Thyroid gland (tissue), 4 donors: ENCODE results near the gene ATAD2B. TPM values are rescaled to one million over a fixed set of nuclear protein-coding genes. Genes with fewer than 3 reads are reported as not detected.

Experiments used
- DNase-seq, 2 donors: peaks; one replicate each; pipeline ENCODE4 v3.0.0-alpha.2; 2019
- H3K27ac ChIP-seq, 3 donors: fragments of 200-600 bp; sonication (generic); 1 replicate in 2 of 3; 2 replicates in 1 of 3; pipeline ENCODE4 v1.5.1; 2016 to 2019; ENCODE audit warnings: mild to moderate bottlenecking in 1 of 3, moderate library complexity in 1 of 3
- H3K27me3 ChIP-seq: fragments of 200-600 bp; sonication (generic); one replicate; pipeline ENCODE4 v1.5.1; 2019
- H3K36me3 ChIP-seq, 2 donors: fragments of 200-600 bp; sonication (generic); one replicate each; pipeline ENCODE4 v1.5.1; 2016 to 2019
- H3K4me1 ChIP-seq, 2 donors: fragments of 200-600 bp; sonication (generic); one replicate each; pipeline ENCODE4 v1.5.1; 2017 to 2019
- H3K4me3 ChIP-seq, 3 donors: fragments of 200-600 bp; sonication (generic); replicated peaks in 1 of 3; 1 replicate in 2 of 3; 2 replicates in 1 of 3; pipeline ENCODE4 v1.5.1; 2016; ENCODE audit warnings: mild to moderate bottlenecking in 1 of 3
- H3K9me3 ChIP-seq: fragments of 200-600 bp; sonication (generic); one replicate; pipeline ENCODE4 v1.5.1; 2017
- CTCF ChIP-seq, 6 experiments: fragments of 200-600 bp in 3 of 6; fragments of 450-650 bp in 3 of 6; sonication (generic) in 3 of 6; IDR thresholded peaks; one replicate each; pipeline ENCODE4 v1.5.1; 2016 to 2019; ENCODE audit warnings: antibody characterized with exemption in 6 of 6, mild to moderate bottlenecking in 2 of 6, inconsistent platforms in 1 of 6, moderate library complexity in 1 of 6
- POLR2A ChIP-seq, 2 donors: fragments of 450-650 bp; IDR thresholded peaks; one replicate each; pipeline ENCODE4 v1.6.1; 2017; ENCODE audit warnings: antibody characterized with exemption in 2 of 2, mild to moderate bottlenecking in 2 of 2, moderate library complexity in 1 of 2
- WGBS, 2 donors: methylation state at CpG; one replicate each; pipeline ENCODE4 v1.1.5; 2017; 5-methylcytosine and 5-hydroxymethylcytosine counted together
- intact Hi-C: fragments of 100-400 bp; cut with DNase I; formaldehyde crosslinking; loops from one replicate; pipeline ENCODE4 v1.15.1; 2023
- total RNA-seq, 4 donors: library from RNA; depleted of rRNA; stranded (reverse); fragments of >200 nt; gene quantifications; one replicate each; pipeline ENCODE4 v1.2.3, GENCODE V29; 2016

The ATAD2B gene
- total RNA-seq, 4 donors from 2014 or later: 32.8 to 49.3 (median 37.3) TPM

- Histone ChIP-seq H3K27ac (no peak overlapping the region), H3K4me3 (no peak overlapping the region), H3K27me3 (no peaks in the 10 kb centered on the region), H3K36me3 (peaks cover 17 to 24% of the 10 kb centered on the region in 2 donors), H3K4me1 (no peaks in the 10 kb centered on the region), H3K9me3 (no peaks in the 10 kb centered on the region)
- WGBS, 2 donors: 96% methylated on average over 7 of the region's 7 CpGs
- intact Hi-C loops: no loop called here
- no peak for TF ChIP-seq POLR2A (IDR thresholded peaks at IDR 0.05)
- no peak for TF ChIP-seq CTCF (IDR thresholded peaks at IDR 0.05)
- no peak for DNase-seq
Measured at GRCh38 chr2:23871206-23871605, 55.7 kb downstream of the ATAD2B start.

- no peaks in the 10 kb centered on the region for H3K27me3 ChIP-seq
- peaks cover 7 to 22% of the 10 kb centered on the region in 2 donors for H3K36me3 ChIP-seq
- no peak overlapping the region for H3K27ac ChIP-seq
- TF ChIP-seq POLR2A (IDR thresholded peaks at IDR 0.05) (no peak), CTCF (IDR thresholded peaks at IDR 0.05) (no peak)
- no peak overlapping the region for H3K4me3 ChIP-seq
- no peaks in the 10 kb centered on the region for H3K4me1 ChIP-seq
- intact Hi-C loops: no loop called here
- no peak for DNase-seq
- no peaks in the 10 kb centered on the region for H3K9me3 ChIP-seq
- 97 to 98% methylated on average over 2 of the region's 2 CpGs for WGBS, 2 donors
Measured at GRCh38 chr2:23867449-23867848, 59.5 kb downstream of the ATAD2B start.

- no peak for DNase-seq
- Histone ChIP-seq H3K27me3 (no peaks in the 10 kb centered on the region), H3K36me3 (peaks cover 5 to 17% of the 10 kb centered on the region in 2 donors), H3K4me3 (no peak overlapping the region), H3K27ac (no peak overlapping the region), H3K4me1 (no peaks in the 10 kb centered on the region), H3K9me3 (no peaks in the 10 kb centered on the region)
- intact Hi-C loops: no loop called here
- no peak for TF ChIP-seq CTCF (IDR thresholded peaks at IDR 0.05)
- TF ChIP-seq POLR2A (IDR thresholded peaks at IDR 0.05): no peak
- WGBS, 2 donors: 90 to 93% methylated on average over 8 of the region's 8 CpGs
Measured at GRCh38 chr2:23862716-23863426, 64.1 kb downstream of the ATAD2B start.

- H3K4me1 ChIP-seq: no peaks in the 10 kb centered on the region
- no peak for TF ChIP-seq CTCF (IDR thresholded peaks at IDR 0.05)
- TF ChIP-seq POLR2A (IDR thresholded peaks at IDR 0.05): no peak
- no peak overlapping the region for H3K4me3 ChIP-seq
- DNase-seq: no peak
- H3K36me3 ChIP-seq: peaks cover 5 to 14% of the 10 kb centered on the region in 2 donors
- H3K27ac ChIP-seq: no peak overlapping the region
- H3K27me3 ChIP-seq: no peaks in the 10 kb centered on the region
- no peaks in the 10 kb centered on the region for H3K9me3 ChIP-seq
- 83 to 93% methylated on average over 4 of the region's 4 CpGs for WGBS, 2 donors
- intact Hi-C loops: no loop called here
Measured at GRCh38 chr2:23861952-23862351, 65.0 kb downstream of the ATAD2B start.

- Histone ChIP-seq H3K36me3 (peaks cover 5 to 16% of the 10 kb centered on the region in 2 donors), H3K27me3 (no peaks in the 10 kb centered on the region), H3K9me3 (no peaks in the 10 kb centered on the region), H3K4me1 (no peaks in the 10 kb centered on the region), H3K4me3 (no peak overlapping the region), H3K27ac (no peak overlapping the region)
- intact Hi-C loops: no loop called here
- no peak for DNase-seq
- TF ChIP-seq CTCF (IDR thresholded peaks at IDR 0.05): no peak
- 93 to 95% methylated on average over 2 of the region's 2 CpGs for WGBS, 2 donors
Measured at GRCh38 chr2:23859983-23860382, 66.9 kb downstream of the ATAD2B start.
